HL-60 (cell line): ENCODE measurements around the gene MARCHF5.
"Not testable (repeated sequence)": the region's sequence is repeated elsewhere in the genome, so short reads cannot be mapped to it uniquely, and the experiment has no call there.

Experiments
- DNase-seq, 2 experiments: peaks; one replicate each; pipeline ENCODE4 v3.0.0-alpha.2; 2010 to 2020; ENCODE audit warnings: low read depth in 1 of 2, low spot score in 1 of 2
- H3K27ac ChIP-seq: fragments of 250-450 bp; sonication (Bioruptor Pico); replicated peaks from 2 replicates; pipeline ENCODE4 v1.5.1; 2020; ENCODE audit warnings: mild to moderate bottlenecking, moderate library complexity
- H3K27me3 ChIP-seq: fragments of 250-450 bp; sonication (Bioruptor Pico); 2 replicates; pipeline ENCODE4 v1.5.1; 2021; ENCODE audit warnings: mild to moderate bottlenecking, moderate library complexity; ENCODE audit not compliant: insufficient read depth, poor library complexity, severe bottlenecking
- H3K4me3 ChIP-seq: replicated peaks from 2 replicates; pipeline ENCODE4 v1.5.1; 2011; ENCODE audit warnings: mild to moderate bottlenecking, control low read depth, low read length; ENCODE audit not compliant: insufficient read depth
- GABPA ChIP-seq: IDR thresholded peaks from 2 replicates; pipeline ENCODE4 v1.6.1; 2012; ENCODE audit warnings: low read depth
- REST ChIP-seq: IDR thresholded peaks from 2 replicates; pipeline ENCODE4 v1.6.1; 2012; ENCODE audit warnings: low read depth; ENCODE audit not compliant: insufficient replicate concordance
- SPI1 ChIP-seq: IDR thresholded peaks from 2 replicates; pipeline ENCODE4 v1.6.1; 2012; ENCODE audit warnings: low read depth, mild to moderate bottlenecking, borderline replicate concordance

The MARCHF5 gene

GRCh38 chr10:92387289-92387940 is 96.4 kb downstream of the MARCHF5 start:
- Histone ChIP-seq H3K27me3 (no peaks in the 10 kb centered on the region), H3K4me3 (no peak overlapping the region), H3K27ac (no peak overlapping the region)
- DNase-seq = peak; percentile 14 to 33
- TF ChIP-seq SPI1 (no peak), REST (peak; percentile 97)

GRCh38 chr10:92393173-92393572 is 102.2 kb downstream of the MARCHF5 start:
- H3K27ac ChIP-seq, H3K27me3 ChIP-seq, DNase-seq, H3K4me3 ChIP-seq: not testable (repeated sequence)

- Histone ChIP-seq H3K4me3 (no peak overlapping the region), H3K27me3 (no peaks in the 10 kb centered on the region), H3K27ac (no peak overlapping the region)
- DNase-seq = no peak
- TF ChIP-seq GABPA = no peak
- TF ChIP-seq REST = peak; percentile 63
Measured at GRCh38 chr10:92395271-92395670, 104.3 kb downstream of the MARCHF5 start.

- H3K27me3 ChIP-seq, DNase-seq, H3K4me3 ChIP-seq, H3K27ac ChIP-seq: not testable (repeated sequence)
Measured at GRCh38 chr10:92402234-92402633, 111.3 kb downstream of the MARCHF5 start.
